Naive thymus-derived CD4-positive, alpha-beta T cell (primary cell): ENCODE measurements around the gene NSRP1. TPM values are rescaled to one million over a fixed set of nuclear protein-coding genes. Genes with fewer than 3 reads are reported as not detected.
A peak's percentile ranks its signal among the peaks of the same experiment; 100 is the strongest.

Source experiments
- ATAC-seq: fragments of 150-1000 bp; cut with Tn5 transposase; 2 replicates; pipeline ENCODE4 v1.10.0; 2021; ENCODE audit warnings: mild to moderate bottlenecking, moderate library complexity
- CTCF ChIA-PET: fragments of 350-600 bp; sonication (Branson Sonifier 250); formaldehyde crosslinking; loops from one replicate; lab custom pipeline; 2021; ENCODE audit warnings: antibody characterized with exemption; lab: Charles Lee
- POLR2A ChIA-PET: fragments of 350-600 bp; sonication (Branson Sonifier 250); formaldehyde crosslinking; loops from one replicate; lab custom pipeline; 2021; ENCODE audit warnings: antibody characterized with exemption, inconsistent platforms; lab: Charles Lee
- DNase-seq, 9 donors: peaks; one replicate each; pipeline versions ENCODE4 v3.0.0 to v3.0.0-alpha.2; 2020 to 2022; ENCODE audit warnings: mixed read lengths in 1 of 9
- H3K27ac ChIP-seq: one replicate; pipeline ENCODE4 v1.7.0; 2013; ENCODE audit warnings: mild to moderate bottlenecking, low read depth, low read length, moderate library complexity
- H3K27me3 ChIP-seq, 2 donors: one replicate each; pipeline ENCODE4 v1.7.0; 2013; ENCODE audit warnings: low read length in 2 of 2, mild to moderate bottlenecking in 2 of 2, moderate library complexity in 2 of 2; ENCODE audit not compliant: control insufficient read depth in 2 of 2, insufficient read depth in 2 of 2
- H3K36me3 ChIP-seq, 3 experiments: 1 replicate in 2 of 3; 2 replicates in 1 of 3; pipeline ENCODE4 v1.7.0; 2013; ENCODE audit warnings: low read length in 3 of 3, mild to moderate bottlenecking in 3 of 3, moderate library complexity in 1 of 3; ENCODE audit not compliant: insufficient read depth in 3 of 3, control insufficient read depth in 2 of 3
- H3K4me1 ChIP-seq, 2 donors: one replicate each; pipeline ENCODE4 v1.7.0; 2013; ENCODE audit warnings: low read length in 2 of 2, mild to moderate bottlenecking in 2 of 2, moderate library complexity in 1 of 2; ENCODE audit not compliant: control insufficient read depth in 2 of 2, insufficient read depth in 2 of 2
- H3K4me3 ChIP-seq: 2 replicates; pipeline ENCODE4 v1.7.0; 2013; ENCODE audit warnings: mild to moderate bottlenecking, low read length
- H3K9me3 ChIP-seq, 3 experiments: 1 replicate in 2 of 3; 2 replicates in 1 of 3; pipeline ENCODE4 v1.7.0; 2013; ENCODE audit warnings: low read length in 3 of 3; ENCODE audit not compliant: control insufficient read depth in 2 of 3
- H3K27ac Mint-ChIP-seq, 9 donors: one replicate each; pipeline ENCODE4 v1.8.0; 2020 to 2022; ENCODE audit warnings: mixed read lengths in 9 of 9, mild to moderate bottlenecking in 8 of 9, moderate library complexity in 5 of 9, inconsistent platforms in 2 of 9
- H3K27me3 Mint-ChIP-seq, 5 donors: one replicate each; pipeline ENCODE4 v1.8.0; 2021 to 2022; ENCODE audit warnings: mixed read lengths in 5 of 5, mild to moderate bottlenecking in 1 of 5
- H3K36me3 Mint-ChIP-seq, 5 donors: one replicate each; pipeline ENCODE4 v1.8.0; 2020 to 2022; ENCODE audit warnings: mixed read lengths in 5 of 5, mild to moderate bottlenecking in 3 of 5, inconsistent platforms in 1 of 5
- H3K4me1 Mint-ChIP-seq, 7 donors: one replicate each; pipeline ENCODE4 v1.8.0; 2020 to 2022; ENCODE audit warnings: mixed read lengths in 7 of 7, mild to moderate bottlenecking in 3 of 7, inconsistent platforms in 1 of 7
- H3K4me3 Mint-ChIP-seq, 10 donors: one replicate each; pipeline ENCODE4 v1.8.0; 2020 to 2022; ENCODE audit warnings: mild to moderate bottlenecking in 10 of 10, mixed read lengths in 10 of 10, moderate library complexity in 6 of 10, inconsistent platforms in 2 of 10
- H3K9me3 Mint-ChIP-seq, 11 donors: one replicate each; pipeline ENCODE4 v1.8.0; 2020 to 2022; ENCODE audit warnings: mixed read lengths in 11 of 11, mild to moderate bottlenecking in 4 of 11, inconsistent platforms in 1 of 11, moderate library complexity in 1 of 11
- intact Hi-C, 2 donors: fragments of 100-400 bp; cut with micrococcal nuclease; formaldehyde crosslinking; loops; one replicate each; pipeline ENCODE4 v1.15.1; 2023
- polyA plus RNA-seq, 2 donors: library from polyadenylated mRNA; unstranded; fragments of 300-500 nt; fragmentation: Illumina TruSeq; gene quantifications; one replicate each; pipeline ENCODE4 v1.2.3, GENCODE V29; 2021
- total RNA-seq, 6 experiments: library from RNA in 5 of 6; stranded (reverse) in 5 of 6; gene quantifications; 1 replicate in 5 of 6; 2 replicates in 1 of 6; pipeline ENCODE4 v1.2.3 and lab custom pipeline; 2021 to 2026

NSRP1 gene
- total and polyA plus RNA-seq, 7 experiments from 2014 or later = 23.3 to 34.7 (median 29.3) TPM

- Mint-ChIP-seq H3K27me3 (peaks cover 13 to 42% (median 29%) of the 10 kb centered on the region in 5 donors), H3K27ac (no peak overlapping the region), H3K4me1 (peaks cover 0 to 8% (median 5%) of the 10 kb centered on the region in 7 donors), H3K4me3 (no peak overlapping the region), H3K36me3 (no peaks in the 10 kb centered on the region), H3K9me3 (peaks cover 0 to 1% (median 0%) of the 10 kb centered on the region in 11 donors)
- Histone ChIP-seq H3K4me1 (no peaks in the 10 kb centered on the region), H3K27me3 (no peaks in the 10 kb centered on the region), H3K27ac (no peak overlapping the region), H3K4me3 (no peak overlapping the region), H3K36me3 (no peaks in the 10 kb centered on the region), H3K9me3 (no peaks in the 10 kb centered on the region)
- POLR2A ChIA-PET = no interaction called here
- intact Hi-C loops = no loop called here
- CTCF ChIA-PET = interaction anchor here (0.7 to 4.5 kb wide), 3 partner anchors 8 to 660 kb away, joined by 4 to 27 read pairs (median 25); no protein-coding TSS in a partner anchor
- DNase-seq (peak in 2 of 9 donors; percentile 8 to 12), ATAC-seq (no peak)
These were observed 20.9 kb upstream of the NSRP1 start for GRCh38 chr17:30095507-30096244.

- Histone ChIP-seq H3K4me3 (no peak overlapping the region), H3K9me3 (no peaks in the 10 kb centered on the region), H3K27ac (no peak overlapping the region), H3K27me3 (no peaks in the 10 kb centered on the region), H3K4me1 (peaks cover 0 to 7% of the 10 kb centered on the region in 2 donors), H3K36me3 (no peaks in the 10 kb centered on the region)
- ChIA-PET CTCF (interaction anchor here (5.5 kb wide), 1 partner anchor 235 kb away, joined by 47 read pairs; no protein-coding TSS in a partner anchor), POLR2A (no interaction called here)
- peaks cover 5 to 7% (median 6%) of the 10 kb centered on the region in 7 donors for H3K4me1 Mint-ChIP-seq
- intact Hi-C loops = no loop called here
- DNase-seq (no peak), ATAC-seq (no peak)
- peaks cover 0 to 1% (median 0%) of the 10 kb centered on the region in 11 donors for H3K9me3 Mint-ChIP-seq
- H3K27me3 Mint-ChIP-seq = peaks cover 5 to 23% (median 9%) of the 10 kb centered on the region in 5 donors
- no peaks in the 10 kb centered on the region for H3K36me3 Mint-ChIP-seq
- H3K27ac Mint-ChIP-seq = no peak overlapping the region
- no peak overlapping the region for H3K4me3 Mint-ChIP-seq
These were observed 14.8 kb upstream of the NSRP1 start for GRCh38 chr17:30101686-30102390.

- Mint-ChIP-seq H3K36me3 (no peaks in the 10 kb centered on the region), H3K27me3 (peaks cover 0 to 25% (median 4%) of the 10 kb centered on the region in 5 donors), H3K9me3 (no peaks in the 10 kb centered on the region), H3K27ac (no peak overlapping the region), H3K4me3 (peak overlapping the region in 2 of 10 donors; percentile 7 to 87), H3K4me1 (peaks cover 5 to 7% (median 6%) of the 10 kb centered on the region in 7 donors)
- H3K27ac ChIP-seq = no peak overlapping the region
- H3K36me3 ChIP-seq = no peaks in the 10 kb centered on the region
- ChIA-PET POLR2A (interaction anchor here (0.7 to 1.4 kb wide), 3 partner anchors 148 to 237 kb away, joined by 3 read pairs; no protein-coding TSS in a partner anchor), CTCF (interaction anchor here (0.6 to 5.5 kb wide), 15 partner anchors 9 to 1898 kb away, joined by 3 to 47 read pairs (median 5); partner anchors contain the start of gene TMIGD1)
- intact Hi-C loops = loop anchor here (1.0 kb wide), 4 partner anchors 21 to 236 kb away; no protein-coding TSS in a partner anchor
- DNase-seq = no peak
- no peaks in the 10 kb centered on the region for H3K27me3 ChIP-seq
- no peak overlapping the region for H3K4me3 ChIP-seq
- H3K9me3 ChIP-seq = no peaks in the 10 kb centered on the region
- ATAC-seq = no peak
- peaks cover 0 to 7% of the 10 kb centered on the region in 2 donors for H3K4me1 ChIP-seq
These were observed 12.7 kb upstream of the NSRP1 start for GRCh38 chr17:30103921-30104320.

- H3K4me1 Mint-ChIP-seq = peaks cover 5 to 7% (median 6%) of the 10 kb centered on the region in 7 donors
- DNase-seq (peak; percentile 35 to 67 (median 58)), ATAC-seq (peak; percentile 98)
- Histone ChIP-seq H3K36me3 (no peaks in the 10 kb centered on the region), H3K9me3 (no peaks in the 10 kb centered on the region), H3K27me3 (no peaks in the 10 kb centered on the region), H3K27ac (no peak overlapping the region), H3K4me1 (peaks cover 0 to 7% of the 10 kb centered on the region in 2 donors), H3K4me3 (peak overlapping the region; percentile 40)
- ChIA-PET POLR2A (interaction anchor here (0.6 to 1.4 kb wide), 10 partner anchors 9 to 1461 kb away, joined by 3 to 8 read pairs (median 3); partner anchors contain the start of gene NSRP1), CTCF (interaction anchor here (0.7 to 5.5 kb wide), 21 partner anchors 9 to 1899 kb away, joined by 3 to 47 read pairs (median 4); partner anchors contain the start of gene TMIGD1)
- H3K9me3 Mint-ChIP-seq = no peaks in the 10 kb centered on the region
- intact Hi-C loops = loop anchor here (1.0 kb wide), 4 partner anchors 21 to 236 kb away; no protein-coding TSS in a partner anchor
- H3K4me3 Mint-ChIP-seq = peak overlapping the region; percentile 74 to 91 (median 84)
- peak overlapping the region in 5 of 9 donors; percentile 16 to 73 (median 34) for H3K27ac Mint-ChIP-seq
- H3K36me3 Mint-ChIP-seq = no peaks in the 10 kb centered on the region
- peaks cover 0 to 29% (median 5%) of the 10 kb centered on the region in 5 donors for H3K27me3 Mint-ChIP-seq
These were observed 11.9 kb upstream of the NSRP1 start for GRCh38 chr17:30104575-30105339.

- CTCF ChIA-PET = interaction anchor here (1.7 to 2.5 kb wide), 2 partner anchors 8 to 12 kb away, joined by 3 to 20 read pairs; no protein-coding TSS in a partner anchor
- Histone ChIP-seq H3K27me3 (no peaks in the 10 kb centered on the region), H3K9me3 (no peaks in the 10 kb centered on the region), H3K36me3 (peaks cover 0 to 4% (median 0%) of the 10 kb centered on the region in 3 experiments), H3K4me1 (peaks cover 0 to 5% of the 10 kb centered on the region in 2 donors), H3K4me3 (no peak overlapping the region), H3K27ac (no peak overlapping the region)
- H3K36me3 Mint-ChIP-seq = peaks cover 0 to 8% (median 0%) of the 10 kb centered on the region in 5 donors
- peaks cover 0 to 12% (median 4%) of the 10 kb centered on the region in 5 donors for H3K27me3 Mint-ChIP-seq
- DNase-seq (no peak), ATAC-seq (no peak)
- H3K4me1 Mint-ChIP-seq = peaks cover 2 to 31% (median 18%) of the 10 kb centered on the region in 7 donors
- peak overlapping the region in 1 of 9 donors; percentile 38 for H3K27ac Mint-ChIP-seq
- H3K9me3 Mint-ChIP-seq = no peaks in the 10 kb centered on the region
- POLR2A ChIA-PET = interaction anchor here (1.9 kb wide), 1 partner anchor 8 kb away, joined by 5 read pairs; no protein-coding TSS in a partner anchor
- intact Hi-C loops = loop anchor here (10.0 kb wide), 4 partner anchors 498 to 1742 kb away; partner anchors contain the start of genes COPRS (in 1 of the 2) and CRLF3 (in 1 of the 2)
- H3K4me3 Mint-ChIP-seq = peak overlapping the region in 1 of 10 donors; percentile 33
These were observed 3.8 kb upstream of the NSRP1 start for GRCh38 chr17:30112794-30113193.
